GM13977 (cell line): ENCODE results near the gene LAMB4.

Experiments used
- DNase-seq: peaks from one replicate; pipeline ENCODE4 v3.0.0; 2012; ENCODE audit warnings: low spot score
- CTCF ChIP-seq: IDR thresholded peaks from 2 replicates; pipeline ENCODE4 v1.5.1; 2012; ENCODE audit warnings: mild to moderate bottlenecking, control low read depth; ENCODE audit not compliant: insufficient read depth; ENCODE audit errors: extremely low read depth, missing control alignments
- in situ Hi-C: fragments of 300-500 bp; cut with MboI; formaldehyde crosslinking; loops from one replicate; pipeline ENCODE4 v1.12.0; 2022; ENCODE audit warnings: low sequenced_read_pairs, low pct_unique_long_range_greater_than_20kb, mixed read lengths, inconsistent platforms; ENCODE audit not compliant: unreplicated experiment

LAMB4 gene

GRCh38 chr7:108165723-108166122 lies 35.6 kb upstream of the LAMB4 start:
- in situ Hi-C loops: no loop called here

GRCh38 chr7:108164946-108165345 lies 34.8 kb upstream of the LAMB4 start:
- TF ChIP-seq CTCF: no peak
- in situ Hi-C loops: no loop called here
- no peak for DNase-seq

More at GRCh38 chr7:108165723-108166122, 35.6 kb upstream of the LAMB4 start:
- DNase-seq: no peak
- no peak for TF ChIP-seq CTCF

- TF ChIP-seq CTCF: no peak
- in situ Hi-C loops: no loop called here
- DNase-seq: no peak
Observed at GRCh38 chr7:108164342-108164741, 34.2 kb upstream of the LAMB4 start.

- in situ Hi-C loops: no loop called here
- TF ChIP-seq CTCF: no peak
- no peak for DNase-seq
Observed at GRCh38 chr7:108158776-108159175, 28.6 kb upstream of the LAMB4 start.

- TF ChIP-seq CTCF: no peak
- in situ Hi-C loops: no loop called here
- no peak for DNase-seq
Observed at GRCh38 chr7:108157606-108158335, 27.6 kb upstream of the LAMB4 start.

GRCh38 chr7:108156897-108157605 lies 26.9 kb upstream of the LAMB4 start:
- DNase-seq: no peak
- in situ Hi-C loops: no loop called here
- TF ChIP-seq CTCF: no peak
